Neural progenitor cell (in vitro differentiated cells): ENCODE measurements around the gene COTL1. TPM values are rescaled to one million over a fixed set of nuclear protein-coding genes. Genes with fewer than 3 reads are reported as not detected.

ENCODE experiments used
- DNase-seq: peaks from one replicate; pipeline ENCODE4 v3.0.0-alpha.2; 2016; ENCODE audit warnings: low spot score
- H2AFZ ChIP-seq: fragments of 200-600 bp; sonication (generic); replicated peaks from 2 replicates; pipeline ENCODE4 v1.6.1; 2016; ENCODE audit warnings: antibody characterized with exemption
- H3F3A ChIP-seq: fragments of 200-600 bp; sonication (generic); 2 replicates; pipeline ENCODE4 v1.6.1; 2016; ENCODE audit warnings: antibody characterized with exemption, low read depth
- H3K27ac ChIP-seq: fragments of 200-600 bp; sonication (generic); 2 replicates; pipeline ENCODE4 v1.5.1; 2016; ENCODE audit warnings: mild to moderate bottlenecking
- H3K27me3 ChIP-seq: fragments of 200-600 bp; sonication (generic); 2 replicates; pipeline ENCODE4 v1.6.1; 2016; ENCODE audit warnings: mild to moderate bottlenecking, moderate library complexity
- H3K36me3 ChIP-seq: fragments of 200-600 bp; sonication (generic); 2 replicates; pipeline ENCODE4 v1.5.1; 2016
- H3K4me1 ChIP-seq: fragments of 200-600 bp; sonication (generic); 2 replicates; pipeline ENCODE4 v1.6.1; 2016; ENCODE audit warnings: mixed run types
- H3K4me2 ChIP-seq: fragments of 200-600 bp; sonication (generic); 2 replicates; pipeline ENCODE4 v1.6.1; 2016
- H3K4me3 ChIP-seq: fragments of 200-600 bp; sonication (generic); 2 replicates; pipeline ENCODE4 v1.5.1; 2016
- H3K79me2 ChIP-seq: fragments of 200-600 bp; sonication (generic); 2 replicates; pipeline ENCODE4 v1.6.1; 2016; ENCODE audit warnings: low read depth
- H3K9ac ChIP-seq: fragments of 200-600 bp; sonication (generic); 2 replicates; pipeline ENCODE4 v1.6.1; 2016
- H3K9me3 ChIP-seq: fragments of 200-600 bp; sonication (generic); 2 replicates; pipeline ENCODE4 v1.5.1; 2016; ENCODE audit warnings: low read depth
- H4K20me1 ChIP-seq: fragments of 200-600 bp; sonication (generic); 2 replicates; pipeline ENCODE4 v1.6.1; 2016; ENCODE audit warnings: low read depth
- H3K27ac Mint-ChIP-seq: 3 replicates; pipeline ENCODE4 v1.8.0; 2021; ENCODE audit warnings: mixed read lengths
- H3K27me3 Mint-ChIP-seq: 2 replicates; pipeline ENCODE4 v1.8.0; 2022; ENCODE audit warnings: low read depth, mild to moderate bottlenecking, inconsistent platforms, moderate library complexity, mixed read lengths; ENCODE audit not compliant: insufficient read depth
- H3K36me3 Mint-ChIP-seq: 3 replicates; pipeline ENCODE4 v1.8.0; 2021; ENCODE audit warnings: mixed read lengths
- H3K4me1 Mint-ChIP-seq: 3 replicates; pipeline ENCODE4 v1.8.0; 2021; ENCODE audit warnings: mixed read lengths
- H3K4me3 Mint-ChIP-seq: 3 replicates; pipeline ENCODE4 v1.8.0; 2021; ENCODE audit warnings: mild to moderate bottlenecking, moderate library complexity, mixed read lengths
- H3K9me3 Mint-ChIP-seq: 3 replicates; pipeline ENCODE4 v1.8.0; 2020; ENCODE audit warnings: mixed read lengths
- EZH2 ChIP-seq: fragments of 200-600 bp; sonication (generic); IDR thresholded peaks from 2 replicates; pipeline ENCODE4 v1.6.1; 2017; ENCODE audit warnings: antibody characterized with exemption, mild to moderate bottlenecking, moderate library complexity
- EZH2phosphoT487 ChIP-seq: fragments of 200-600 bp; sonication (generic); IDR thresholded peaks from 2 replicates; pipeline ENCODE4 v1.6.1; 2017; ENCODE audit warnings: antibody characterized with exemption
- total RNA-seq: library from RNA; depleted of rRNA; stranded (reverse); fragments of >200 nt; gene quantifications from 2 replicates; pipeline ENCODE4 v1.2.3, GENCODE V29; 2015; ENCODE audit warnings: low replicate concordance
- TF ChIP-seq, protein P1 (sequence below): fragments of 200-600 bp; sonication (generic); IDR thresholded peaks from 2 replicates; pipeline ENCODE4 v1.5.1; 2017; ENCODE audit warnings: antibody characterized with exemption, mild to moderate bottlenecking

COTL1 gene
- total RNA-seq, 1 donor from 2014 or later, result 46.9 TPM

DNA sequence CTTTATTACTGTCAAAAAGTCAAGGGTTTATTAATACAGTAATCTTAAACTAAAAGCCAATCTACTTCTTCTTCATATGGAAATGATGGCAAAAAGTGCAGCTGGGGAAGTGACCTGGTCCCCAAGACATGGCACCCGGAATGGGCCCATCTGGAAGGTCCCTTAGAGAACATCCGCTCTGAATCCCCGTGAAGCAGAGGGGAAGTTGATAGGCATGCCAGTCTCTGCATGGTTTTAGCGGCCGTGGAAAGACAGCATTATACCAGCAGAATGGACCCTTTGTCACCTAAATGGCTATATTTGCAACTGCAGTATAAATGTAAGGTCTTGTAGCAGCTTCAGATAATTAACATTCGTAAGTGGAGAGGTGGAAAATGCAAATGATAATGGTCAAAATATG, 32.4 kb downstream of the COTL1 start:
- Histone ChIP-seq H3K27me3 (no peaks in the 10 kb centered on the region), H3K36me3 (no peaks in the 10 kb centered on the region), H3K79me2 (peaks cover 9% of the 10 kb centered on the region), H3K4me3 (no peak overlapping the region), H3K9me3 (no peaks in the 10 kb centered on the region), H3K27ac (no peak overlapping the region), H3K4me1 (peaks cover 10% of the 10 kb centered on the region), H3K9ac (no peak overlapping the region), H2AFZ (no peak overlapping the region), H3F3A (peaks cover 20% of the 10 kb centered on the region), H3K4me2 (peak overlapping the region; percentile 5), H4K20me1 (peaks cover 15% of the 10 kb centered on the region)
- H3K9me3 Mint-ChIP-seq, result no peaks in the 10 kb centered on the region
- TF ChIP-seq, protein P1, sequence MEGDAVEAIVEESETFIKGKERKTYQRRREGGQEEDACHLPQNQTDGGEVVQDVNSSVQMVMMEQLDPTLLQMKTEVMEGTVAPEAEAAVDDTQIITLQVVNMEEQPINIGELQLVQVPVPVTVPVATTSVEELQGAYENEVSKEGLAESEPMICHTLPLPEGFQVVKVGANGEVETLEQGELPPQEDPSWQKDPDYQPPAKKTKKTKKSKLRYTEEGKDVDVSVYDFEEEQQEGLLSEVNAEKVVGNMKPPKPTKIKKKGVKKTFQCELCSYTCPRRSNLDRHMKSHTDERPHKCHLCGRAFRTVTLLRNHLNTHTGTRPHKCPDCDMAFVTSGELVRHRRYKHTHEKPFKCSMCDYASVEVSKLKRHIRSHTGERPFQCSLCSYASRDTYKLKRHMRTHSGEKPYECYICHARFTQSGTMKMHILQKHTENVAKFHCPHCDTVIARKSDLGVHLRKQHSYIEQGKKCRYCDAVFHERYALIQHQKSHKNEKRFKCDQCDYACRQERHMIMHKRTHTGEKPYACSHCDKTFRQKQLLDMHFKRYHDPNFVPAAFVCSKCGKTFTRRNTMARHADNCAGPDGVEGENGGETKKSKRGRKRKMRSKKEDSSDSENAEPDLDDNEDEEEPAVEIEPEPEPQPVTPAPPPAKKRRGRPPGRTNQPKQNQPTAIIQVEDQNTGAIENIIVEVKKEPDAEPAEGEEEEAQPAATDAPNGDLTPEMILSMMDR, result no peak
- TF ChIP-seq EZH2 (no peak), EZH2phosphoT487 (no peak)
- peaks cover 4% of the 10 kb centered on the region for H3K27me3 Mint-ChIP-seq
- no peak for DNase-seq
- H3K27ac Mint-ChIP-seq, result peak overlapping the region; percentile 18
- peaks cover 30% of the 10 kb centered on the region for H3K36me3 Mint-ChIP-seq
- H3K4me3 Mint-ChIP-seq, result no peak overlapping the region
- H3K4me1 Mint-ChIP-seq, result peaks cover 35% of the 10 kb centered on the region

- Histone ChIP-seq H3F3A (peaks cover 20% of the 10 kb centered on the region), H3K9me3 (no peaks in the 10 kb centered on the region), H4K20me1 (peaks cover 15% of the 10 kb centered on the region), H3K4me2 (no peak overlapping the region), H3K9ac (no peak overlapping the region), H3K27ac (no peak overlapping the region), H3K79me2 (peaks cover 9% of the 10 kb centered on the region), H3K4me3 (no peak overlapping the region), H3K27me3 (no peaks in the 10 kb centered on the region), H2AFZ (no peak overlapping the region), H3K36me3 (no peaks in the 10 kb centered on the region), H3K4me1 (peaks cover 10% of the 10 kb centered on the region)
- Mint-ChIP-seq H3K4me3 (no peak overlapping the region), H3K27ac (no peak overlapping the region), H3K27me3 (peaks cover 4% of the 10 kb centered on the region), H3K9me3 (no peaks in the 10 kb centered on the region), H3K36me3 (peaks cover 28% of the 10 kb centered on the region), H3K4me1 (peaks cover 37% of the 10 kb centered on the region)
- DNase-seq, result no peak
- TF ChIP-seq EZH2 (no peak), EZH2phosphoT487 (no peak)
- TF ChIP-seq, protein P1, result no peak
Observed at GRCh38 chr16:84584678-84585077, 33.2 kb downstream of the COTL1 start.

DNA sequence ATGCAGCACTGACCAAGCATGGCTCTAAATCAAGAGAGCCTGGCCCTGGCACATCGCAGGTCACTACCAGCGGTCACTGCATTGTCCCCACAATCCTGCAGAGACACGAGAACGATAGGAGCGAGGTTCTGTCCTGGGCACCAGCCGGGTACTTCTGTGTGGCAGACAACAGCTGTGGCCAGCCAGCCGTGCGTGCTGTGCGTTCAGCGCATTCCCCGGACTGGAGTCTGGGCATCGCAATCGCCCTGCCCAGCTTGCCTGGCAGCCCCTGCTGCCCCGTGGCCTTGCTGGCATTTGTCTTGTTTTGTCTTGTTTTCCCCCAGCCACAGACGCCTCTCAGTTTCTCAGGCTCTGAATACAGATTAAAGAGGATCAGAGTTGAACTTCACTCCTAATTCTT, 33.9 kb downstream of the COTL1 start:
- Histone ChIP-seq H3K9ac (no peak overlapping the region), H3K9me3 (no peaks in the 10 kb centered on the region), H3K27ac (no peak overlapping the region), H3K79me2 (peaks cover 9% of the 10 kb centered on the region), H3K36me3 (no peaks in the 10 kb centered on the region), H4K20me1 (peaks cover 15% of the 10 kb centered on the region), H3K4me2 (no peak overlapping the region), H3K4me1 (peaks cover 10% of the 10 kb centered on the region), H3K4me3 (no peak overlapping the region), H3F3A (peaks cover 20% of the 10 kb centered on the region), H2AFZ (no peak overlapping the region), H3K27me3 (no peaks in the 10 kb centered on the region)
- no peak for DNase-seq
- Mint-ChIP-seq H3K9me3 (no peaks in the 10 kb centered on the region), H3K36me3 (peaks cover 26% of the 10 kb centered on the region), H3K4me1 (peaks cover 41% of the 10 kb centered on the region), H3K27ac (peak overlapping the region; percentile 50), H3K4me3 (no peak overlapping the region), H3K27me3 (peaks cover 4% of the 10 kb centered on the region)
- TF ChIP-seq EZH2phosphoT487 (no peak), EZH2 (no peak)
- TF ChIP-seq, protein P1, result no peak
